ENCODE data around the gene HDAC4.

The HDAC4 gene

DNA sequence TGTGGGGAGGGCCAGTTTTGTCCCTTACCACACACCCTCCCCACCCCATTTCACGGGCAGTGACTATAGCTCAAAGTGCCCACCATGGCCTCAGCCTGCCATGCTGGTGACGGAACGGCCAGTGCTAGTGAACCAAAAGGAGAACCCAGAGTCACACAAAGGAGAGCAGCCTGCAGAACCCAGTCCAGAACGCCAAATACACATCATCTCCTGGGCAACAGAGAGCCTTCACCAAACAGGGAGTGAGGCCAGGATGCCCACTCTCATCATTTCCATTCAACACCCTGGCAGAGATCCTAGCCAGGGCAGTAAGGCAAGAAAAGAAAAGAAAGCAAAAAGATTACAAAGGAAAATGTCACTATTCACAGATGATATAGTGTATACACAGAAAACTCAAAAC is 38.3 kb downstream of the HDAC4 start:
- intact Hi-C loops (cut with DNase I) = no loop called here
- DNase-seq = peak in 3 of 42 donors; percentile 14 to 24 (median 19)

- intact Hi-C loops (cut with DNase I) = no loop called here
- peak in 13 of 42 donors; percentile 34 to 67 (median 52) for DNase-seq
These were observed 39.5 kb downstream of the HDAC4 start for GRCh38 chr2:239361311-239361642.

DNA sequence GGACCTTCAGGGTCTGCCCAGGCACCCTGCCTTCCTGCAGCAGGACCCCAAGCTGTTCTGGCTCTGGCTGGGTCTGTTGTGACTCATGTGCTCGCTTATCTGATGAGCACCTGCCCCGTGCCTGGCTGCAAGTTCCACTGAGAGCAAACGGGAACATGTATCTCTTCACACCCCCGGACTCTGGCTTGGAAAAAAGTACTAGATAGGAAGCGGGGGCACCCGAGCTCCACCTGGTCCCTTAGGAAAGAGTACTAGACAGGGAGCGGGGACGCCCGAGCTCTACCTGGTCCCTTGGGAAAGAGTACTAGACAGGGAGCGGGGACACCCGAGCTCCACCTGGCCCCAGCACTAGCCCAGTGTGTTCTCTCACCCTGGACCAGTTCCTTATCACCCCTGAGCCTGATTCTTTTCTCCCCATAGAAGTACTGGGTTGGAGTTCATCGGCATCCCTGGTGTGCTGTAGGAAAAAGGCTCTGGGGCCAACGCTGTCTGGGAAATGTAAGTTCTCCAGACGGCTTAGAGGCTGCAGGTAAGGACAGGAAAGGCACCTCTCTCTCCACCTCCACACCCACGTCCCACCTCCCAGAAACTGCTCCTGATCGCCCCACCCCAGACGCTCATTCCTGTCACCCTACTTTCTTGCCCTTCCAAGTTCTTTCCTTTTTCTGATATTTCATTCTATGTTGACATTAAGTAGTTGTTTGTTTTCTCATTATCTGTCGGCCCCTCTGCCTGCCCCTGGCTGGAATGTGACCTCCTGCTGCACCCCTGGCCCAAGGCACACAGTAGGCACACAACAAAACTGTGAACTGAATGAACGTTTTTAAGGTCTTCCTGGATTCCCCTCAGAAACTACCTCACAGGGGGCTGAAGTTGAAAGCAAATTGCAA is 40.2 kb downstream of the HDAC4 start:
- DNase-seq = peak in 2 of 42 donors; percentile 1 to 14
- intact Hi-C loops (cut with DNase I) = no loop called here

GRCh38 chr2:239360008-239360407 is 40.8 kb downstream of the HDAC4 start:
- intact Hi-C loops (cut with DNase I) = no loop called here
- peak in 1 of 42 donors; percentile 2 for DNase-seq

DNA sequence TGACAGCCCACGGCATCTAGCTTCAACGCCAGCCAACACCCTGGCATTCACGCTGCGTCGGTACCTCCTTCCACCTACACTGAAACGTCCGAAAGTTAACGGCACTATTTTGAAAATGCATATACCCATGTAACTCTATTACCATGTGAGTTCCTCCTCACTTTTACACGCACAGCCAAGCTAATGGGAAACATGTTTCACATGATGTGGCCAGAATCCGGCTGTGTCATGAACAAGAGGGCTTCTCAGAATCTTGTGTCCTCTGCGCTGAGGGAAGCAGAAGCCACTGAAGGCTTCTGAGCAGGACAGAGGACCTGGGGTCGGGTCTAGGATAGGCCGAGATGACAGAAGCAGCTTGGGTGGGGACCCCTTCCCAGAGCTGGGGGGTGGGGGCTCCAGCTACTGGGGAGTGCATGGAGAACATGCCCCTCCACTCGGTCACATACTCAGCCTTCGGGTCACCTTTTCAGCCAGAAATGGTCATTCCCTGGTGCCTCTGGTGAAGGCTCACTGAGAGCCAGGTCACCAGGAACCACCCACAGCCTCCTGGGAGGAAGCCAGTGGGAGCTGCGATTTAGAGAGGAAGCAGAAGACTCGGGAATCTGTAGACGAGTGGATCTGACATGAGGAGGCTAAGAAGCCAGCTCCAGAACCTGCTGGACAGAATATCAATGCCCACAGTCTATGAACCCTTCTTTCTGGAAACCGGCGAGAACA is 41.5 kb downstream of the HDAC4 start:
- DNase-seq = peak in 1 of 42 donors; percentile 28
- intact Hi-C loops (cut with DNase I) = no loop called here

- intact Hi-C loops (cut with DNase I) = no loop called here
- peak in 23 of 42 donors; percentile 36 to 76 (median 56) for DNase-seq
These were observed 42.6 kb downstream of the HDAC4 start for GRCh38 chr2:239358062-239358754.

DNA sequence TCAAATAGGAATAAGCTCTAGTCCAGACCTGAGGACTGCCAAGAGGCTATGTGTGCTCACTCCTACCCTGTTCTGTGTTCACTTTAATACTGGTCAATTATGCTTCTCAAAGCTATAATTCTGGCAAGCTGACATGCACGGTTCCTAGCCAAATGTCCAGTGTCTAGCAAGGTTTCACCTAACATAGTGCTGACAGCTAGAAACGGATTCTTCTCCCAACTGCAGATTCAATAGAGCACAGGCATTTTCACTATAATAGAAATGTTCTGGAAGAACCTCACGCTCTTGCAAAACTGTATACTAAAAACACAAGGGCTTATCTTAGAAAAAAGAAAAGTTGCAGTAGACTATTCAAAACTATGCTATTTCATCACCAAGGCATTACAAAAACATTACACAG is 45.1 kb downstream of the HDAC4 start:
- intact Hi-C loops (cut with DNase I) = no loop called here
- DNase-seq = peak in 2 of 42 donors; percentile 2 to 22

DNA sequence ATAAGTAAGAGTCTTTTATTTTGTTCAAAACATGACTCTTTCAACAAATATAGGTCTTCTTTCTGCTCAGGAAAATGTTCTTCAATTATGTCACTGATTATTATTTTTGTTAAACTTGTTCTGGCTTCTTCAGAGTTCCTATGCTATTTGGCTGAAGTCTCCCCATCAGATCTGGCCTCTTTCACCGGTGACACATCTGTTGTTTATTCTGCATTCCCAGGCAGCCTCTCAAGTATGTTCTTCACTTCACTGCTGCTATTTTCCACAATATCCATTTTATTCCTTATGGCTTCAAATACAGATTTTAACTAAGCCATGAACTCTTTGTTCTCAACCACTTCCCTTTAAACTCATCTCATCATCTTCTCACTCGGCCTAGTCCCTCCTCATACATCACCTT is 45.7 kb downstream of the HDAC4 start:
- DNase-seq = peak in 1 of 42 donors; percentile 32
- intact Hi-C loops (cut with DNase I) = no loop called here

- intact Hi-C loops (cut with DNase I) = no loop called here
- peak in 1 of 42 donors; percentile 14 for DNase-seq
These were observed 46.1 kb downstream of the HDAC4 start for GRCh38 chr2:239354791-239355136.

DNA sequence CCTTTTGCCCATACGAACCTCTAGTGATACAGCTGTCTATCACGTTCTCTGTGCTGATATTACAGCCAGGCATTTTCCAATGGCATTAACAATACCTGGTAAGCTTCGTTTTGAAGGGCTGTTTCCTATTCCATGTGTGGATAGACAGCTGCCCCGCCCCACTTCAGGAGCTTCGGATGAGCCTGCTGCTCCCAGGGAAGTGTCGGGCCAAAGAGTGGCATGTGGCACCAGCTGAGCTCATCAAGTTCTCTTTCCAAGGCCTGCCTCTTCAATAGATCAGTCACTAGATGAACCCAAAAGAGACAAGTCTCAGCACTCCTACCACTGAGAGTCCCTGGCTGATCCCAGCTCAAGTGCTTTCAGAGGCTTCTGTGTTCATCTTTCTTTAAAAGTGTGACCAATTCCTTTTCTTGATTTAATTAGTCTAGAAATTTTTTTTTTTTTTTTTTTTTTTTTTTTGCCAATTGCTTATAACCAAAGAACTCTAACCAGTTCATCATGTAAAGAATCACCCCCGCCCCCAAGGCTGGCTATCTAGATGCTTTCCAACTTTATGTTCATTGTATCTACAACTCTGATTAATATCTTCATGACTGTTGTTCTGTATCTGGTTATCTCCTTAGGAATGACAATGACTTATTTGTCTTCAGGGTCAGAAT is 46.6 kb downstream of the HDAC4 start:
- peak in 2 of 42 donors; percentile 31 to 40 for DNase-seq
- intact Hi-C loops (cut with DNase I) = no loop called here

DNA sequence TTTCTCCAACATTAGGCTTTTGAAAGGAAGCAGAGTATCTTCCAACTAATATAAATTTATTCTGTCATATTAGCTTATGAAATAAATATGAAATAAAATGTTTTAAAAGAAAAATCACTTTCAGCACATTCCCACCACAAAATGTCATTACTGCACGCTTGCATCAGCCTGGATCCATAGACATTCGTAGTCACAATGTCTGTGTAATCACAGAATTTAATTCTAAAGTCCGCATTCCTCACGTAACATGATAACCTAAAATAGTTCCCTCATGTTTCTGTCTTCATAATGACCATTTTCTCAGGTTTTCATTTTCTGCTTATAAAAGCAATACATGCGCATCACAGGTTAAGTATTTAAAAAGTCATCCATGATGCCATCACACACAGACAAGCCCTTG is 47.1 kb downstream of the HDAC4 start:
- peak in 1 of 42 donors; percentile 28 for DNase-seq
- intact Hi-C loops (cut with DNase I) = no loop called here

DNA sequence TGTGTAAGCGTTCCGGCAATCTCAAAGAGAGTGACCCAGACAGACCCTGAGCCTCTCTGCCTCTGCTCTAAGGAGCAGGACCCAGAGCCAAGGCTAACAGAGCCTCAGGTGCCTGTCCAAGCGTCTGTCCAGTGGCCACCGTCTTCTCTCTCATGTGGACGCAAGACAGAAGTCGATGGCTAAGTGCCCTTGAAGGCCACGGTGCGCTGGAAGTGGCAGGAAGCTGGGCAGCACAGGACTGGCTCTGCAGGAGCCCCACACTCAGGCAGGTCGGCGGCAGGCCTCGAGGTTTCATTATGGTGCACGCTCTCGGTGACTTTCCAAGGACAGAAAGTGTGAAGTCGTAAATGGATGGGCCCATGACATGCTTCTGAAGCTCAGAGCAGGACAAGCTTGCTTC is 49.1 kb downstream of the HDAC4 start:
- intact Hi-C loops (cut with DNase I) = no loop called here

GRCh38 chr2:239349453-239350135 is 51.2 kb downstream of the HDAC4 start:
- peak in 3 of 42 donors; percentile 30 to 41 (median 35) for DNase-seq
- intact Hi-C loops (cut with DNase I) = no loop called here

More for the DNA sequence above, 49.1 kb downstream of the HDAC4 start:
- peak in 1 of 42 donors; percentile 33 for DNase-seq

GRCh38 chr2:239348563-239349452 is 52.0 kb downstream of the HDAC4 start:
- peak in 2 of 42 donors; percentile 35 to 42 for DNase-seq
- intact Hi-C loops (cut with DNase I) = no loop called here

- intact Hi-C loops (cut with DNase I) = no loop called here
These were observed 54.1 kb downstream of the HDAC4 start for GRCh38 chr2:239346676-239347075.

DNA sequence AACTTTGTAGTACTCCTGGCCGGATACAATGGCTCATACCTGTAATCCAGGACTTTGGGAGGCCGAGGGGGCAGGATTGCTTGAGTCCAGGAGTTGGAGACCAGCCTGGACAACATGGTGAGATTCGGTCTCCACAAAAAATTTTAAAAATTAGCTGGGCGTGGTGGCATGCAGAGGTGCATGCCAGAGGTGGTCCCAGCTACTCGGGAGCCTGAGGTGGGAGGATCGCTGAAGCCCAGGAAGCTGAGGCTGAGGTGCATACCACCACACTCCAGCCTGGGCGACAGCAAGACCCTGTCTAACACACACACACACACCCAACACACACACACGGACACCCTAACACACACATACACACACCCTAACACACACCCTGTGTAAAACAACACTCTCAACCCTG is 55.6 kb downstream of the HDAC4 start:
- intact Hi-C loops (cut with DNase I) = no loop called here
- DNase-seq = peak in 4 of 42 donors; percentile 5 to 23 (median 18)

More at GRCh38 chr2:239346676-239347075, 54.1 kb downstream of the HDAC4 start:
- DNase-seq = peak in 1 of 42 donors; percentile 3

DNA sequence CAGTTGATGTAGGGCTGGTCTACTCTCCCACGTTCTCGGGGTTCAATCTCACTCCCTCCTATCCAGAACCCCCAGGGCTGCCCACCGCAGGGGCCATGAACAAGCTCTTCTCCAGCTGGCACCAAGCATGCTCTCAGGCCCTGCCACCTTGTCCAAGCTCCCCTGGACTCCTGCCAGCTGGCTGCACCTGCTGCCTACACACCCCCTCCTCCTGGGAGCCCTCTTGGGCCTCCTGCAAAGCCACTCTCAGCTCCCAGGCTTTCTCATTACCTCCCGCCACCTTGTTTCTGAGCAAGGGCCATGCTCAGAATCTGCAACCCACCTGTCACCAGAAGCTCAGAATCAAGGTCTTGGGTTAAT is 56.0 kb downstream of the HDAC4 start:
- intact Hi-C loops (cut with DNase I) = no loop called here
- peak in 4 of 42 donors; percentile 32 to 53 (median 36) for DNase-seq

Data from head of caudate nucleus (tissue), 42 donors.